Activated T-helper 1 cell treated with anti-CD3 and anti-CD28 coated beads, Interleukin-2, amount 50 U/mL, for 16 hours (primary cell): Measurements from ENCODE around the gene RGS4.
"Not testable (repeated sequence)": the region's sequence is repeated elsewhere in the genome, so short reads cannot be mapped to it uniquely, and the experiment has no call there.

ENCODE experiments used
- DNase-seq, 2 donors: peaks; one replicate each; pipeline ENCODE4 v3.0.0-alpha.2; 2020; ENCODE audit warnings: low read depth in 1 of 2, low spot score in 1 of 2

Gene RGS4

GRCh38 chr1:163066686-163067085 is 2.5 kb upstream of the RGS4 start:
- no peak for DNase-seq

GRCh38 chr1:163068716-163069115 is 445 bp upstream of the RGS4 start:
- no peak for DNase-seq

- no peak for DNase-seq
Observed at GRCh38 chr1:163069655-163070277, 605 bp downstream of the RGS4 start.

GRCh38 chr1:163071405-163072255 is 2.5 kb downstream of the RGS4 start:
- no peak for DNase-seq

GRCh38 chr1:163072658-163073057 is 3.5 kb downstream of the RGS4 start:
- DNase-seq, result no peak

- no peak for DNase-seq
Observed at GRCh38 chr1:163074004-163074403, 4.8 kb downstream of the RGS4 start.

GRCh38 chr1:163074716-163075284 is 5.6 kb downstream of the RGS4 start:
- no peak for DNase-seq

- no peak for DNase-seq
Observed at GRCh38 chr1:163076044-163076443, 6.9 kb downstream of the RGS4 start.

- DNase-seq, result no peak
Observed at GRCh38 chr1:163076446-163076845, 7.3 kb downstream of the RGS4 start.

- DNase-seq, result no peak
Observed at GRCh38 chr1:163076981-163077761, 8.0 kb downstream of the RGS4 start.

- no peak for DNase-seq
Observed at GRCh38 chr1:163082971-163083370, 13.8 kb downstream of the RGS4 start.

- no peak for DNase-seq
Observed at GRCh38 chr1:163083690-163084089, 14.5 kb downstream of the RGS4 start.

GRCh38 chr1:163084330-163084729 is 15.2 kb downstream of the RGS4 start:
- no peak for DNase-seq

- no peak for DNase-seq
Observed at GRCh38 chr1:163085041-163085903, 16.1 kb downstream of the RGS4 start.

- no peak for DNase-seq
Observed at GRCh38 chr1:163085904-163086268, 16.7 kb downstream of the RGS4 start.

GRCh38 chr1:163089117-163089516 is 20.0 kb downstream of the RGS4 start:
- DNase-seq, result not testable (repeated sequence)

GRCh38 chr1:163090321-163090945 is 21.3 kb downstream of the RGS4 start:
- no peak for DNase-seq

- no peak for DNase-seq
Observed at GRCh38 chr1:163093169-163093568, 24.0 kb downstream of the RGS4 start.

- DNase-seq, result no peak
Observed at GRCh38 chr1:163093579-163093978, 24.4 kb downstream of the RGS4 start.

GRCh38 chr1:163094182-163094581 is 25.0 kb downstream of the RGS4 start:
- no peak for DNase-seq
